MM.1S (cell line): ENCODE measurements around the gene BLOC1S4.

Experiments used
- DNase-seq: peaks from one replicate; pipeline ENCODE4 v3.0.0-alpha.2; 2015
- H2AFZ ChIP-seq: fragments of 300-600 bp; sonication (generic); 2 replicates; pipeline ENCODE4 v1.6.0; 2016; ENCODE audit warnings: antibody characterized with exemption, low read length
- H3F3A ChIP-seq: fragments of 300-600 bp; sonication (generic); 2 replicates; pipeline ENCODE4 v1.6.1; 2016; ENCODE audit warnings: mild to moderate bottlenecking, antibody characterized with exemption, low read length, moderate library complexity, mixed read lengths; ENCODE audit not compliant: insufficient read depth
- H3K27ac ChIP-seq: fragments of 300-600 bp; sonication (generic); 2 replicates; pipeline ENCODE4 v1.5.1; 2016; ENCODE audit warnings: mild to moderate bottlenecking, low read length
- H3K27me3 ChIP-seq: fragments of 300-600 bp; sonication (generic); replicated peaks from 2 replicates; pipeline ENCODE4 v1.6.0; 2016; ENCODE audit warnings: low read length; ENCODE audit not compliant: insufficient read depth
- H3K36me3 ChIP-seq: fragments of 300-600 bp; sonication (generic); replicated peaks from 2 replicates; pipeline ENCODE4 v1.6.1; 2016; ENCODE audit warnings: mild to moderate bottlenecking, low read length, mixed read lengths; ENCODE audit not compliant: insufficient read depth
- H3K4me1 ChIP-seq: fragments of 300-600 bp; sonication (generic); 2 replicates; pipeline ENCODE4 v1.6.1; 2016; ENCODE audit warnings: low read length, mixed read lengths
- H3K4me2 ChIP-seq: fragments of 300-600 bp; sonication (generic); 2 replicates; pipeline ENCODE4 v1.6.0; 2016; ENCODE audit warnings: low read depth, low read length
- H3K4me3 ChIP-seq: fragments of 300-600 bp; sonication (generic); 2 replicates; pipeline ENCODE4 v1.5.1; 2016; ENCODE audit warnings: low read length, mixed read lengths
- H3K79me2 ChIP-seq: fragments of 300-600 bp; sonication (generic); 2 replicates; pipeline ENCODE4 v1.6.1; 2016; ENCODE audit warnings: mixed run types, low read length, mixed read lengths
- H3K9ac ChIP-seq: fragments of 300-600 bp; sonication (generic); 2 replicates; pipeline ENCODE4 v1.6.1; 2016; ENCODE audit warnings: low read length, mixed read lengths
- H3K9me2 ChIP-seq: fragments of 300-600 bp; sonication (generic); replicated peaks from 2 replicates; pipeline ENCODE4 v1.6.1; 2016; ENCODE audit warnings: mild to moderate bottlenecking, low read length, mixed read lengths; ENCODE audit not compliant: insufficient read depth
- H3K9me3 ChIP-seq: fragments of 300-600 bp; sonication (generic); replicated peaks from 2 replicates; pipeline ENCODE4 v1.6.1; 2016; ENCODE audit warnings: mild to moderate bottlenecking, low read length, mixed read lengths; ENCODE audit not compliant: insufficient read depth
- H4K20me1 ChIP-seq: fragments of 300-600 bp; sonication (generic); 2 replicates; pipeline ENCODE4 v1.6.1; 2016; ENCODE audit warnings: mild to moderate bottlenecking, low read length, moderate library complexity, mixed read lengths; ENCODE audit not compliant: insufficient read depth
- CTCF ChIP-seq: fragments of 300-600 bp; sonication (generic); IDR thresholded peaks from 2 replicates; pipeline ENCODE4 v1.5.1; 2016; ENCODE audit warnings: antibody characterized with exemption, low read length, mixed read lengths
- EZH2 ChIP-seq: fragments of 300-600 bp; sonication (generic); optimal IDR thresholded peaks from 2 replicates; pipeline ENCODE3; 2017; ENCODE audit warnings: low read depth, mild to moderate bottlenecking, antibody characterized with exemption, low read length, mixed read lengths
- EZH2phosphoT487 ChIP-seq: fragments of 300-600 bp; sonication (generic); IDR thresholded peaks from 2 replicates; pipeline ENCODE4 v1.6.1; 2018; ENCODE audit warnings: antibody characterized with exemption, low read length

The BLOC1S4 gene

DNA sequence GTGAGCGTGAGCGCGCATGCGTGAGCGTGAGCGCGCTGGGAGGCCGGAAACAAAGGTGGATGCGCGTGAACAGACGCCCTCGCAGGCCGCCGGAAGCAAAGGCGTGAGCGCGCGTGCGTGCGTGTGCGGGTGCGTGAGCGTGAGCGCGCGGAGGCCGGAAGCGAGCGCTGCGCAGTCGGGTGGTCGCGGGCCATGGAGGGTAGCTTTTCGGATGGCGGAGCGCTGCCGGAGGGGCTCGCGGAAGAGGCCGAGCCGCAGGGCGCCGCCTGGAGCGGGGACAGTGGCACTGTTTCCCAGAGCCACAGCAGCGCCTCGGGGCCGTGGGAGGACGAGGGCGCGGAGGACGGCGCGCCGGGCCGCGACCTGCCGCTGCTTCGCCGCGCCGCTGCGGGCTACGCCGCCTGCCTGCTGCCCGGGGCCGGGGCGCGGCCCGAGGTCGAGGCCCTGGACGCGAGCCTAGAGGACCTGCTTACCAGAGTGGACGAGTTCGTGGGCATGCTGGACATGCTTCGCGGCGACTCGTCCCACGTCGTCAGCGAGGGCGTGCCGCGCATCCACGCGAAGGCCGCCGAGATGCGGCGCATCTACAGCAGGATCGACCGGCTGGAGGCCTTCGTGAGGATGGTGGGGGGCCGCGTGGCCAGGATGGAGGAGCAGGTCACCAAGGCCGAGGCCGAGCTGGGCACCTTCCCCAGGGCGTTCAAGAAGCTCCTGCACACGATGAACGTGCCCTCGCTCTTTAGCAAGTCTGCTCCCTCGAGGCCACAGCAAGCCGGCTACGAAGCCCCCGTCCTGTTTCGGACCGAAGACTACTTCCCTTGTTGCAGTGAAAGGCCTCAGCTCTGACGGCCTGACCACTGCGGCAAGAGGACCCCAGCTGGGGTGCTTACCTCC, at the start of gene BLOC1S4:
BLOC1S4 (plus strand) TSS at position 157 of the 894 bp plus-strand sequence; CDS start at position 193, 36 bp downstream.
- peaks cover 19% of the 10 kb centered on the region for H3K27me3 ChIP-seq
- 0 out of 2 replicates have a peak, but pooled peaks cover 4% of the 10 kb centered on the region for H3K9me3 ChIP-seq
- peak; percentile 92 for DNase-seq
- no peak within 1 kb of the TSS for H3K27ac ChIP-seq
- H3K9me2 ChIP-seq, result no peaks in the 10 kb centered on the region
- H3K9ac ChIP-seq, result peak within 1 kb of the TSS; percentile 61
- peak within 1 kb of the TSS; percentile 85 for H2AFZ ChIP-seq
- no peaks in the 10 kb centered on the region for H4K20me1 ChIP-seq
- peaks cover 13% of the 10 kb centered on the region for H3K4me1 ChIP-seq
- peak within 1 kb of the TSS; percentile 98 for H3K4me2 ChIP-seq
- H3K4me3 ChIP-seq, result peak within 1 kb of the TSS; percentile 93
- peaks cover 9% of the 10 kb centered on the region for H3K79me2 ChIP-seq
- TF ChIP-seq CTCF, result no peak
- TF ChIP-seq EZH2, result no peak
- H3K36me3 ChIP-seq, result no peaks in the 10 kb centered on the region
- no peaks in the 10 kb centered on the region for H3F3A ChIP-seq

DNA sequence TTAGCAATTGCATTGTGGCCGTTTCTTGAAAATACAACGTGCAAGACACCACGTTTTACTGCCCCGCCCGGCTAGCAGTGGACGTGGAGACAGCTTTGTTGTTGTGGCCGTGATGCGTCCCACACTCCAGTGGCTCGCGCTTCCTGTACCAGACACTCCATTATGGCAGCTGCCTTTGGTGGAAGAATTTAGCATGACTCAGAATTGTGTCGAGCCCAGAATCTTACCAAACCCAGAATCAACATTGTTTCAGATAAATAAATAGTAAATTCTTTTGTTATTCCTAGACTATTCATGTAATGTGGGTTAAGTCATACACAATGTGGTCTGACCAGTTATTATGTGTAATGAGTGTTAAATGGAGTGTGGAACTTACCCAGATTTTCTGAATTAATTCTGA, 47.6 kb upstream of the BLOC1S4 start:
- Histone ChIP-seq H4K20me1 (no peaks in the 10 kb centered on the region), H3K27me3 (peaks cover 12% of the 10 kb centered on the region; the same call in 1 of the 2 replicates), H3K4me1 (no peaks in the 10 kb centered on the region), H3K9me3 (no peaks in the 10 kb centered on the region), H3K9ac (no peak overlapping the region), H3F3A (no peaks in the 10 kb centered on the region), H2AFZ (no peak overlapping the region), H3K27ac (no peak overlapping the region), H3K9me2 (no peaks in the 10 kb centered on the region), H3K36me3 (no peaks in the 10 kb centered on the region), H3K4me3 (no peak overlapping the region), H3K79me2 (no peaks in the 10 kb centered on the region), H3K4me2 (no peak overlapping the region)
- TF ChIP-seq EZH2 (no peak), EZH2phosphoT487 (no peak), CTCF (no peak)
- no peak for DNase-seq

DNA sequence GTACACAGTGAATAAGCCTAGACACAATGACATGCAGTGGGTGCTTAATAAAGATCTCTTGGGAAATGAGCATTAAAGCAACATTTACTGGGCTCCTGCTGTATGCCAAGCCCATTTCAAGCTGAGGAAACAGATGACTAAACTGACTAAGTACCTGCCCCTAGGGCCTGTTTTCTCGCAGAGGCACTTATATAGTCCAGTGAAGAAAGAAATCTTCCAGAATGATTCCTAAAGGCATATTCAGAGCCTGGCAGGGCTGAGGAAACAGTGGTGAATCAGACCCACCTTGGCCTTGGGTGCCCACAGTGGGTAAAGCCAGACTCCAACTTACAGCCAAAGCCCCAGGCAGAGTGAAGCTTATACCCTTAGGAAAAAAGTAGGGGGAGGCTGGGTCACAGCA, 44.3 kb upstream of the BLOC1S4 start:
- Histone ChIP-seq H3K4me3 (no peak overlapping the region), H3K27me3 (peaks cover 12% of the 10 kb centered on the region; the same call in 1 of the 2 replicates), H3F3A (no peaks in the 10 kb centered on the region)

More for the DNA sequence above, 44.3 kb upstream of the BLOC1S4 start:
- no peak overlapping the region for H3K9ac ChIP-seq
- no peaks in the 10 kb centered on the region for H3K9me2 ChIP-seq
- peaks cover 18% of the 10 kb centered on the region for H3K79me2 ChIP-seq
- H3K4me1 ChIP-seq, result peaks cover 5% of the 10 kb centered on the region; the same call in 1 of the 2 replicates
- no peak overlapping the region for H3K27ac ChIP-seq
- TF ChIP-seq EZH2 (no peak), EZH2phosphoT487 (no peak), CTCF (no peak)
- no peaks in the 10 kb centered on the region for H3K9me3 ChIP-seq
- H3K36me3 ChIP-seq, result no peaks in the 10 kb centered on the region
- no peak for DNase-seq
- no peak overlapping the region for H3K4me2 ChIP-seq
- H2AFZ ChIP-seq, result no peak overlapping the region
- H4K20me1 ChIP-seq, result no peaks in the 10 kb centered on the region
